GM10248 (cell line): ENCODE measurements around the gene FOXK1.

Source experiments
- CTCF ChIA-PET: fragments of 300-600 bp; sonication (Branson Sonifier 250); formaldehyde crosslinking; extraction: SDS; loops from one replicate; lab custom pipeline; 2021; ENCODE audit warnings: antibody characterized with exemption; lab: Yijun Ruan, JAX
- POLR2A ChIA-PET: fragments of 350-650 bp; sonication (Branson Sonifier 250); formaldehyde crosslinking; extraction: SDS; loops from one replicate; lab custom pipeline; 2020; ENCODE audit warnings: antibody characterized with exemption; lab: Yijun Ruan, JAX
- DNase-seq: peaks from one replicate; pipeline ENCODE4 v3.0.0; 2012; ENCODE audit errors: extremely low spot score
- TF ChIP-seq, protein P1 (sequence below): IDR thresholded peaks from 2 replicates; pipeline ENCODE4 v1.5.1; 2012; ENCODE audit warnings: mild to moderate bottlenecking, low read depth; ENCODE audit errors: extremely low read depth, missing control alignments, control extremely low read depth

FOXK1 gene

DNA sequence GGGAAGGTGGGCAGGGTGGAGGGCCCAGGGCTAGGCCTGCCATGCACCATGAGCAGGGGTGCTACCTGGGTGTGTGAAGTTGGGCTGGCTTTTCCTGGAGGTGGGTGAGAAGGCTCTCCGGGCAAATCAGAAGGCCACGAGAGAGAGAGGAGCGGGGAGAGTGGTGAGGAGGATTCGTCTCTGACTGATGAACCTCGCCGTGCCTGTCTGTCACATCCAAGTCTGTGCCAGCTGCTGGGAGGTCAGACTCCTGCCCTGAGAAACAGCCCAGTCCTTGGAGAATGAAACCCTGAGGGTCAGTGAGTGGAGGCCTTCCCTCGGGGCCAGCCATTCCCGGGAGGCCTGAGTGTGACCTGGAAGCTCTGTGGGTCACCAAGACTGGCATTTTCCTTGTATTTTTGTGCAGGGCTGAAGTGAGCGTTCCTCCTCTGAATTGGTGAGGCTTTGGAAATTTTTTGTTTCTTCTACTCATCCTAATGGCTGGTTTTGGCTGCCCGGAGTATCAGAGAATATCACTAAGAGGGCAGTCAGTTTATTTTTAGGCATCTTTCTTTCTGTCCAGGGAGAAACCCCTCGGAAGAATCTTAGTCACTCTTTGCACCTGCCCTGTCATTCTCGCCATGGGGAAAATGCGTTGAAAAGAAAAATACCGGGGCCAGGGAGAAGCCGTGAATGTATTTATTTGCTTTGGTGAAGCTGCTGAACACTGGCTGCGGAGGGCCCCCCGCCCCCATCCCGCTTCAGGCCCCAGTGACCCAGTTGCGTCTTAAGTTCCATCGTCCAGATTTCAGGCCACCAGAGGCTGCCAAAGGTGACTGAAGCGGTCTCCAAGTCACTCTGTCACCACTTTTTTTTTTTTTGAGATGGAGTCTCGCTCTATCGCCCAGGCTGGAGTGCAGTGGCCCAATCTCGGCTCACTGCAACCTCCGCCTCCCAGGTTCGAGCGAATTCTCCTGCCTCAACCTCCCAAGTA, 86.8 kb downstream of the FOXK1 start:
- CTCF ChIA-PET: interaction anchor here (3.0 kb wide), 1 partner anchor 14 kb away, joined by 10 read pairs; no protein-coding TSS in a partner anchor
- TF ChIP-seq, protein P1, sequence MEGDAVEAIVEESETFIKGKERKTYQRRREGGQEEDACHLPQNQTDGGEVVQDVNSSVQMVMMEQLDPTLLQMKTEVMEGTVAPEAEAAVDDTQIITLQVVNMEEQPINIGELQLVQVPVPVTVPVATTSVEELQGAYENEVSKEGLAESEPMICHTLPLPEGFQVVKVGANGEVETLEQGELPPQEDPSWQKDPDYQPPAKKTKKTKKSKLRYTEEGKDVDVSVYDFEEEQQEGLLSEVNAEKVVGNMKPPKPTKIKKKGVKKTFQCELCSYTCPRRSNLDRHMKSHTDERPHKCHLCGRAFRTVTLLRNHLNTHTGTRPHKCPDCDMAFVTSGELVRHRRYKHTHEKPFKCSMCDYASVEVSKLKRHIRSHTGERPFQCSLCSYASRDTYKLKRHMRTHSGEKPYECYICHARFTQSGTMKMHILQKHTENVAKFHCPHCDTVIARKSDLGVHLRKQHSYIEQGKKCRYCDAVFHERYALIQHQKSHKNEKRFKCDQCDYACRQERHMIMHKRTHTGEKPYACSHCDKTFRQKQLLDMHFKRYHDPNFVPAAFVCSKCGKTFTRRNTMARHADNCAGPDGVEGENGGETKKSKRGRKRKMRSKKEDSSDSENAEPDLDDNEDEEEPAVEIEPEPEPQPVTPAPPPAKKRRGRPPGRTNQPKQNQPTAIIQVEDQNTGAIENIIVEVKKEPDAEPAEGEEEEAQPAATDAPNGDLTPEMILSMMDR: no peak
- DNase-seq: no peak
- POLR2A ChIA-PET: no interaction called here

DNA sequence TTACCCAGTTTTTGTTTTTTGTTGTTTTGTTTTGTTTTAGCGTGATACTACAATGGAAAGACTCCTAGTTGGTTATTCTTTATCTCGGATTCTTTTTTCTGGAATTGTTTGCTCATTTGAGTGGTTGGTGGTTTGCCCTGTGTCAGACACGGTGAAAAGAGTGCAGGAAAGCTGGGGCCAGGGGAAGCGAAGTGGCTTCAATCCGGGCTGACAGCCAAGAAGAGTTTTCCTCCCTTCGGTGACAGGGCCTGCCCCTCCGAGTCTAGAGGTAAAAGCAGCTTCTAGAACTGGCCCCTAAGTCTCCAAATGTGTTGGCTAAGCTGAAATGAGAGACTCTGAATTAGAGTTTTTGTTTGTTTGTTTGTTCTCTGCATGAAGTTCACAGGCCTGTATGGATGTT, 87.7 kb downstream of the FOXK1 start:
- ChIA-PET CTCF (no interaction called here), POLR2A (no interaction called here)
- DNase-seq: no peak
- TF ChIP-seq, protein P1: no peak

DNA sequence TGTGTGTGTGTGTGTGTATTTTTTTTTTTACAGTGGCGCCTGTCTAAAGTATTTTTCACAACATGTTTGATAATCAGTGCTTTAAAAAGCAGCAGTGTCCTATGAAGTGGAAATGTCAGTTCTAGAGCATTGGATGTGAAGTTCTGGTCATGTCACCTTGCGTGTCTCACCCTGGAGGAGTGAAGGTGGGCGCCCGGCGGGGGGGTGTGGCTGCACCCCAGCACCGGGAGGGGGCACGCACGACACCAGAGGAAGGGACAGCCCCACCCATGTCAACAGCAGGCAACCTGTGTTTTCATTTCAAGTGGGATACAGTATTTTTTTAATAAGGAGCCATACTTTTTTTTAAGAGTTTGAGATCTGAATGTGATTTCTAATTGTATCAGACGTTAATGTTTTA, 88.8 kb downstream of the FOXK1 start:
- POLR2A ChIA-PET: no interaction called here
- CTCF ChIA-PET: no interaction called here
- DNase-seq: no peak
- TF ChIP-seq, protein P1: no peak

DNA sequence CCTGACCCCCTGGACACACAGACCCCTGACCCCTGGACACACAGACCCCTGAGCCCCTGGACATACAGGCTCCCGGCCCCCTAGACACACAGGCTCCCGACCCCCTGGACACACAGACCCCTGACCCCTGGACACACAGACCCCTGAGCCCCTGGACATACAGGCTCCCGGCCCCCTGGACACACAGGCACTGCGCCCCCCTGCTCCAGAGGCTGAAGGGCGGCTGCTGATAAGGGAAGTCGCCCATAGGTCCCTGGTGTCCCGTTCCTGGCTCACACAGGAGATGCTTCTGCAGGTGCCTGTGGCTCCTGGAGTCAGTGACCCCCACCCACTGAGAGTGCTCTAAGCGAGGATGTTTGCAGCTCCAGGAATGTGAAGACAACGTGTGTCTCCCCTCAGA, 89.6 kb downstream of the FOXK1 start:
- POLR2A ChIA-PET: no interaction called here
- TF ChIP-seq, protein P1: no peak
- CTCF ChIA-PET: no interaction called here
- DNase-seq: no peak

DNA sequence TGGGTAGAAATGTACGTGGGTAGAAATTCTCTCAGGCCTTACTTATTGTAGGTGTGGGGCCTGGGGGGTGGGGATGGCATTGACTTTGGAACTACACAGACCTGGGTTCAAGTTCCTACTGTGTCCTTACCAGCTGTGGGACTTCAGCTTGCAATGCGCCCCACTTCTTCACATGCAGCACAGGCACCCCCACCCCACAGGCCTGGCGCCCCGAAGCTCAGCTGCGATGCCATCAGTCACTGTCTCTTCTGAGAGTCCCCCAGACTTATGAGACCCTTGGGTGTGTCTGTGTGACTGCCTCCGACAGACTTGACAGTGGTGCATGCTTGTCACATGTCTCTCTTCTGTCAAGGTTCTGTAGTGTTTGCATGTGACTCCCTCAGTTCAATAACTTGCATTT, 90.2 kb downstream of the FOXK1 start:
- DNase-seq: no peak
- ChIA-PET CTCF (no interaction called here), POLR2A (no interaction called here)
- TF ChIP-seq, protein P1: no peak

DNA sequence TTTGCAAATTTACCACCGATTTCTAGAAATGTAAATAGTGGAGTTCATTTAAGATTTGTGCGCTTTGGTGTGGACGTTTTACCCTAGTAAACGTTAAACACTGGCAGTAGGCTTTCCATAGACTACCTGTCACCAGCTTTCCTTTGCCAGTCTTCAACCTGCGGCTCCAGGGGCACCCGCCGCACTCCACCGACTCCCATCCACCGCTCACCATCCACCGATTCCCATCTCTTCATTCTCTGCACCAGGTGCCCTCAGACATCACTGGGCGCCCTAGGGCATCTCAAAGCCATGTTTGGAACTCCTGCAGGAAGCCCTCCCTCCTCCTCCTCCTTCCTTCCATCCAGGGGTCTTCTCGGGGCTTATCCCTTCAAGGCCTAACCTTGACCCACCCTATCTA, 91.9 kb downstream of the FOXK1 start:
- TF ChIP-seq, protein P1: no peak
- DNase-seq: no peak
- CTCF ChIA-PET: interaction anchor here (3.4 kb wide), 1 partner anchor 18 kb away, joined by 35 read pairs; no protein-coding TSS in a partner anchor
- POLR2A ChIA-PET: no interaction called here
